OCI-LY7 (cell line): Measurements from ENCODE around the gene LDHAL6B. TPM values are rescaled to one million over a fixed set of nuclear protein-coding genes. Genes with fewer than 3 reads are reported as not detected.

Source experiments
- BruUV-seq: library from RNA; stranded (reverse); fragments of 400-500 nt; replicated peaks from 2 replicates; lab custom pipeline; 2021; lab: Mats Ljungman, UMichigan
- CTCF ChIA-PET: fragments of 300-600 bp; sonication (Branson Sonifier 250); formaldehyde crosslinking; loops from one replicate; lab custom pipeline; 2022; ENCODE audit warnings: antibody characterized with exemption; ENCODE audit not compliant: unreplicated experiment; lab: Charles Lee
- POLR2A ChIA-PET: fragments of 300-600 bp; sonication (Branson Sonifier 250); formaldehyde crosslinking; loops from one replicate; lab custom pipeline; 2022; ENCODE audit warnings: antibody characterized with exemption; lab: Charles Lee
- DNase-seq: peaks from one replicate; pipeline ENCODE4 v3.0.0-alpha.2; 2015; ENCODE audit warnings: low spot score
- H2AFZ ChIP-seq: fragments of 200-600 bp; sonication (generic), shearing (Covaris generic); 2 replicates; pipeline ENCODE4 v1.6.1; 2014; ENCODE audit warnings: mild to moderate bottlenecking, antibody characterized with exemption, low read length, moderate library complexity
- H3K27ac ChIP-seq: fragments of 200-600 bp; sonication (generic); 2 replicates; pipeline ENCODE4 v1.5.1; 2014; ENCODE audit warnings: mixed run types, low read depth, mild to moderate bottlenecking, moderate library complexity, low read length, inconsistent platforms; ENCODE audit not compliant: poor library complexity, severe bottlenecking
- H3K36me3 ChIP-seq: fragments of 200-600 bp; sonication (generic); 2 replicates; pipeline ENCODE4 v1.6.1; 2014; ENCODE audit warnings: mild to moderate bottlenecking, antibody characterized with exemption, low read length, moderate library complexity, mixed read lengths; ENCODE audit not compliant: insufficient read depth
- H3K4me1 ChIP-seq: fragments of 200-600 bp; sonication (generic); 2 replicates; pipeline ENCODE4 v1.5.1; 2014; ENCODE audit warnings: mild to moderate bottlenecking, low read length; ENCODE audit not compliant: insufficient read depth, poor library complexity, severe bottlenecking
- H3K4me2 ChIP-seq: fragments of 200-600 bp; sonication (generic); 2 replicates; pipeline ENCODE4 v1.6.1; 2014; ENCODE audit warnings: mild to moderate bottlenecking, low read length
- H3K4me3 ChIP-seq: fragments of 200-600 bp; sonication (generic); 2 replicates; pipeline ENCODE4 v1.5.1; 2014; ENCODE audit warnings: mild to moderate bottlenecking, low read depth, low read length; ENCODE audit not compliant: poor library complexity, severe bottlenecking
- H3K79me2 ChIP-seq: fragments of 200-600 bp; sonication (generic); 2 replicates; pipeline ENCODE4 v1.6.1; 2016; ENCODE audit warnings: low read depth, mild to moderate bottlenecking, low read length, moderate library complexity, mixed read lengths; ENCODE audit not compliant: insufficient read depth
- H3K9me2 ChIP-seq: fragments of 200-600 bp; sonication (generic); 2 replicates; pipeline ENCODE4 v1.6.1; 2016; ENCODE audit warnings: mild to moderate bottlenecking, low read length, mixed read lengths; ENCODE audit not compliant: insufficient read depth
- H3K9me3 ChIP-seq: fragments of 200-600 bp; sonication (generic); 2 replicates; pipeline ENCODE4 v1.6.1; 2014; ENCODE audit warnings: mild to moderate bottlenecking, mixed run types, low read length, mixed read lengths
- H4K20me1 ChIP-seq: fragments of 200-600 bp; sonication (generic); 2 replicates; pipeline ENCODE4 v1.6.1; 2014; ENCODE audit warnings: mild to moderate bottlenecking, antibody characterized with exemption, low read length, moderate library complexity, mixed read lengths; ENCODE audit not compliant: insufficient read depth
- EZH2phosphoT487 ChIP-seq: fragments of 200-600 bp; sonication (generic); IDR thresholded peaks from 2 replicates; pipeline ENCODE4 v1.6.1; 2018; ENCODE audit warnings: low read depth, borderline replicate concordance, mild to moderate bottlenecking, mixed run types, antibody characterized with exemption, low read length, moderate library complexity, mixed read lengths
- intact Hi-C: fragments of 100-400 bp; cut with micrococcal nuclease; formaldehyde crosslinking; loops from one replicate; pipeline ENCODE4 v1.10.0; 2022; ENCODE audit not compliant: unreplicated experiment
- total RNA-seq, 2 experiments: library from RNA; depleted of rRNA in 1 of 2; stranded (reverse); fragments of >200 nt in 1 of 2; shearing (Covaris generic) in 1 of 2; gene quantifications; 2 replicates each; pipeline ENCODE4 v1.2.3, GENCODE V29; 2014 to 2022
- TF ChIP-seq, protein P1 (sequence below): fragments of 200-600 bp; sonication (generic); conservative IDR thresholded peaks from 2 replicates; pipeline ENCODE4 v1.5.1; 2014; ENCODE audit warnings: mild to moderate bottlenecking, antibody characterized with exemption, low read length, moderate library complexity, mixed read lengths

Gene LDHAL6B
- total RNA-seq, 2 experiments from 2014 or later, result 0.09 TPM; not detected in 1

DNA sequence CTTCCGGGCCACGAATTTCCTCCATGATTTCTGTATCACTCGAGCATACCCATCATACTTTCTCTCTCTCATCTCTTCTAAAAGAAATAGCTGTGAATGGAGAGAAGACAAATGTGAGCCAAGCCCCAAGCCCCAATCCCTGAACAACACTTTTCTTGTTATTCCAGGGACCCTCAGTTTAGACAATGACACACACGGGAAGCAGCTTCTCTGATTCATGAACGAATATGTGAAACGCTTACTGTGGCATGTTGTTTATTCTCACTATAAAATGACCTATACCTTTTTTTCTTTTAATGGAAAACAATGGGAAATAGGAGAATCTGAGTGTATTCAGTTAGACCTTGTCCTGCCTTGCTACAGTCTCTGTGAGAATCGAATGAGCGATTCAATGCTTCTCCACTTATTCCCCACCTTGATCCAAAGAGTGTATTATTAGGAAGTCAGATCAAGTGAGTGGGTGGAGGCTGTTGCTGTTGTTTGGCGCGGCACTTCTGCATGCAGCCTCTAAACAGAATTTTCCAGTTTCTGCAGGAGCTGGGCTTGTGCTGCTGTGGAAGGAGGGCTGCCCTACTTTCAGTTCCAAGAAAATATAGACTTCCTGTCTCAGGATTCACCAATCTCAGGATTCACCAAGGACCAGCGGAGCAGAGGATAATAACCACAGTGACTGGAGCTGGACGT, 32.4 kb upstream of the LDHAL6B start:
- ChIA-PET POLR2A (interaction anchor here (0.9 to 1.0 kb wide), 2 partner anchors 11 to 12 kb away, joined by 3 read pairs; no protein-coding TSS in a partner anchor), CTCF (interaction anchor here (1.0 kb wide), 2 partner anchors 316 to 354 kb away, joined by 3 to 6 read pairs; no protein-coding TSS in a partner anchor)
- Histone ChIP-seq H3K27ac (no peak overlapping the region), H2AFZ (no peak overlapping the region), H3K4me2 (no peak overlapping the region), H3K36me3 (no peaks in the 10 kb centered on the region), H3K79me2 (no peaks in the 10 kb centered on the region), H3K9me2 (no peaks in the 10 kb centered on the region), H3K4me3 (no peak overlapping the region), H3K9me3 (no peaks in the 10 kb centered on the region), H4K20me1 (no peaks in the 10 kb centered on the region), H3K4me1 (no peaks in the 10 kb centered on the region)
- TF ChIP-seq, protein P1, sequence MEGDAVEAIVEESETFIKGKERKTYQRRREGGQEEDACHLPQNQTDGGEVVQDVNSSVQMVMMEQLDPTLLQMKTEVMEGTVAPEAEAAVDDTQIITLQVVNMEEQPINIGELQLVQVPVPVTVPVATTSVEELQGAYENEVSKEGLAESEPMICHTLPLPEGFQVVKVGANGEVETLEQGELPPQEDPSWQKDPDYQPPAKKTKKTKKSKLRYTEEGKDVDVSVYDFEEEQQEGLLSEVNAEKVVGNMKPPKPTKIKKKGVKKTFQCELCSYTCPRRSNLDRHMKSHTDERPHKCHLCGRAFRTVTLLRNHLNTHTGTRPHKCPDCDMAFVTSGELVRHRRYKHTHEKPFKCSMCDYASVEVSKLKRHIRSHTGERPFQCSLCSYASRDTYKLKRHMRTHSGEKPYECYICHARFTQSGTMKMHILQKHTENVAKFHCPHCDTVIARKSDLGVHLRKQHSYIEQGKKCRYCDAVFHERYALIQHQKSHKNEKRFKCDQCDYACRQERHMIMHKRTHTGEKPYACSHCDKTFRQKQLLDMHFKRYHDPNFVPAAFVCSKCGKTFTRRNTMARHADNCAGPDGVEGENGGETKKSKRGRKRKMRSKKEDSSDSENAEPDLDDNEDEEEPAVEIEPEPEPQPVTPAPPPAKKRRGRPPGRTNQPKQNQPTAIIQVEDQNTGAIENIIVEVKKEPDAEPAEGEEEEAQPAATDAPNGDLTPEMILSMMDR, result no peak
- BruUV-seq, result no TSS peak
- DNase-seq, result no peak
- intact Hi-C loops, result loop anchor here (1.0 kb wide), 2 partner anchors 238 to 319 kb away; no protein-coding TSS in a partner anchor

DNA sequence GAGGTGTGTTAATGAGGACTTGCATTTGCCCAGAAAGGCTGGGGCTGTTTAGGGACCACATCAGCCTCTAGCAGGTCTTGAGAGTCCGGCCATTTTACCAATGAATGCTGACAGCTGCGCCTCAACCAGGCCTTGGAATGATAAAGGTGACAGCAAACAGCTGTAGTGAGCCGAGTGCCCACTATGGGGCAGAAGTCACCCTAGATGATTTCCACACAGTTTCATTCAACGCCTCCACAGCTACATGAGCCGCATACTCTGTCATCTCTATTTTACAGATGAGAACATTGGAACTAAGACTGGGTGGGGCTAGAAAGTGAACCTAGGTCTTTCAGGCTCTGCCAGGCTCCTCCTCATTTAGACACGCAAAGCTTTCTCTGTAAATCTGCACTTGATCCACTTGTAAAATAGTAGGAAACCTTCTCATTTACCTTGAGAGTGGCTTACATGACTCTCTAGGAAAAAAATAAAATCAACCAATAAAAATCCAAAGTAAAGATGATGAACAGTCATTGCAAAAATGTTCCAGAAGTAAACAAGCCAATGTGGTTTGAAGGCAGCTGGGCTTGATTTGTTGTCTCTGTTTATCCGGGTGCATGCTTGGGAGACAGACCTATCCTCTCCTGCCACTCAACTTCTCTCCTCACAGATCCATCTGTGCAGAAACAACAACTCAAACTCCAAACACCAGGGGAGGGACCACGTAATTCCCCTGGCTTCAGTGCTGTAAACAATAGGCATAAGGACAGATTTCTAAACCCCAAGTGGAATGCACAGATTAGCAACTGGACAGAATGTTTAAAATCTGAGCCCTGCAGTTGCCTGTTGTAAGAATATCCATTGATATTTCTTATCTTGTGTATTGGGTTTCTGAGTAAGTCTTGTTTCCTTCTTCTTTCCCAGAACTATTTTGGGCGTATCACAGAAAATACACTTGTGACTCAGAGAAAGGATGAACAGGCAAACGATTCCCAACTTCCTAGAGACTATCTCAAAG, 31.5 kb upstream of the LDHAL6B start:
- intact Hi-C loops, result loop anchor here (1.0 kb wide), 2 partner anchors 237 to 318 kb away; no protein-coding TSS in a partner anchor
- Histone ChIP-seq H3K27ac (no peak overlapping the region), H4K20me1 (no peaks in the 10 kb centered on the region), H2AFZ (no peak overlapping the region), H3K4me2 (no peak overlapping the region), H3K4me1 (no peaks in the 10 kb centered on the region), H3K79me2 (no peaks in the 10 kb centered on the region), H3K9me3 (no peaks in the 10 kb centered on the region), H3K4me3 (no peak overlapping the region), H3K36me3 (no peaks in the 10 kb centered on the region), H3K9me2 (no peaks in the 10 kb centered on the region)
- no TSS peak for BruUV-seq
- TF ChIP-seq EZH2phosphoT487, result no peak
- TF ChIP-seq, protein P1, result peak; percentile 85
- CTCF ChIA-PET, result interaction anchor here (0.7 to 1.0 kb wide), 3 partner anchors 315 to 353 kb away, joined by 3 to 6 read pairs (median 3); no protein-coding TSS in a partner anchor
- peak; percentile 71 for DNase-seq
- POLR2A ChIA-PET, result interaction anchor here (0.9 kb wide), 1 partner anchor 13 kb away, joined by 3 read pairs; no protein-coding TSS in a partner anchor
